ENCODE results near the gene ZC2HC1B. TPM values are rescaled to one million over a fixed set of nuclear protein-coding genes. Genes with fewer than 3 reads are reported as not detected.

The ZC2HC1B gene
- polyA plus RNA-seq, 1 of the 3 experiments (the other 2 are of a cell fraction), result not detected

DNA sequence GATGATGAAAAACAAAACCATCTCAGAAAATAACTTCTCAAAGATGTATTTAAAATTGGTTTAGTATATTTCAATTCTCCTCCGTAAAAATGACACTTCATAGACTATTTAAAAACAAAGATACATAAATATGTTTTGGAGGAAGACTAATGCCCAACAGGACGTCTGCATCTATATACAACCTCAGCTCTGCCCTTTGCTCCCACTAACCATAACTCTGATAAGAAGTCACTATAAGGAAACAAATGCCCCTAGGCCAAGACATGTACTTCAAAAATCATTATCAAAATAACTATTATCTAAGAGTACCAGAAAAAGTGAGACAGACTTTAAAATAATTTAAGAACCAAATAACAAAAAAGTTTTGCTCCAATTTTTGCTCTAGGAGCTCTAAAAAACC is 120.4 kb downstream of the ZC2HC1B start:
- Histone ChIP-seq H2AFZ (ENCODE audit: low read depth) (no peak overlapping the region), H3K79me2 (ENCODE audit: insufficient read depth) (no peaks in the 10 kb centered on the region), H3K36me3 (replicated peaks in 1 of 2; ENCODE audit: control insufficient read depth in 1 of 2, insufficient read depth in 2 of 2, low read length in 1 of 2) (no peaks in the 10 kb centered on the region), H4K20me1 (ENCODE audit: insufficient read depth) (no peaks in the 10 kb centered on the region), H3F3A (replicated peaks; ENCODE audit: insufficient read depth) (no peaks in the 10 kb centered on the region), H3K27me3 (ENCODE audit: insufficient read depth) (no peaks in the 10 kb centered on the region), H3K9me2 (no peaks in the 10 kb centered on the region), H3K27ac (ENCODE audit: low read depth in 2 of 2, low read length in 1 of 2) (no peak overlapping the region), H3K4me1 (ENCODE audit: control insufficient read depth in 1 of 2, insufficient read depth in 2 of 2, low read depth in 1 of 2, low read length in 1 of 2) (no peaks in the 10 kb centered on the region), H3K9me3 (no peaks in the 10 kb centered on the region), H3K4me3 (ENCODE audit: low read depth in 2 of 2, low read length in 1 of 2) (no peak overlapping the region), H3K4me2 (no peak overlapping the region), H3K9ac (no peak overlapping the region)
- no peak for DNase-seq
- ChIA-PET CTCF (interaction anchor here (0.9 kb wide), 1 partner anchor 409 kb away, joined by 6 read pairs; no protein-coding TSS in a partner anchor), POLR2A (no interaction called here)
- no peak for TF ChIP-seq EP300 (IDR thresholded peaks at IDR 0.05; ENCODE audit: borderline replicate concordance in 1 of 2, low read depth in 1 of 2, low read length in 1 of 2)
- no peak for TF ChIP-seq GABPA (IDR thresholded peaks at IDR 0.05; ENCODE audit: low read depth)
- no peak for TF ChIP-seq MEF2A (IDR thresholded peaks at IDR 0.05; ENCODE audit: borderline replicate concordance, low read depth)
- no peak for TF ChIP-seq FOXM1 (IDR thresholded peaks at IDR 0.05; ENCODE audit: low read depth)
- TF ChIP-seq RFX5 (IDR thresholded peaks at IDR 0.05; ENCODE audit: low read length), result no peak
- TF ChIP-seq JUND (IDR thresholded peaks at IDR 0.05), result no peak
- 34% methylated on average over 2 of the region's 2 CpGs for WGBS (ENCODE audit: low lambda C conversion rate)

GRCh38 chr6:143986463-143987065 is 122.3 kb downstream of the ZC2HC1B start:
- TF ChIP-seq FOXJ3 (CRISPR knock-in tag; IDR thresholded peaks at IDR 0.05) (no peak), RAD21 (IDR thresholded peaks at IDR 0.05; ENCODE audit: low read length) (no peak), SMC3 (IDR thresholded peaks at IDR 0.05; ENCODE audit: low read depth, low read length) (no peak), YY1 (IDR thresholded peaks at IDR 0.05; ENCODE audit: low read depth) (no peak)
- TF ChIP-seq, protein P1, sequence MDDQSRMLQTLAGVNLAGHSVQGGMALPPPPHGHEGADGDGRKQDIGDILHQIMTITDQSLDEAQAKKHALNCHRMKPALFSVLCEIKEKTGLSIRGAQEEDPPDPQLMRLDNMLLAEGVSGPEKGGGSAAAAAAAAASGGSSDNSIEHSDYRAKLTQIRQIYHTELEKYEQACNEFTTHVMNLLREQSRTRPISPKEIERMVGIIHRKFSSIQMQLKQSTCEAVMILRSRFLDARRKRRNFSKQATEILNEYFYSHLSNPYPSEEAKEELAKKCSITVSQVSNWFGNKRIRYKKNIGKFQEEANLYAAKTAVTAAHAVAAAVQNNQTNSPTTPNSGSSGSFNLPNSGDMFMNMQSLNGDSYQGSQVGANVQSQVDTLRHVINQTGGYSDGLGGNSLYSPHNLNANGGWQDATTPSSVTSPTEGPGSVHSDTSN (IDR thresholded peaks at IDR 0.05), result no peak
- Histone ChIP-seq H3K4me2 (no peak overlapping the region), H4K20me1 (ENCODE audit: insufficient read depth) (no peaks in the 10 kb centered on the region), H3K9me2 (no peaks in the 10 kb centered on the region), H3K27me3 (ENCODE audit: insufficient read depth) (no peaks in the 10 kb centered on the region), H3K79me2 (ENCODE audit: insufficient read depth) (no peaks in the 10 kb centered on the region), H3F3A (replicated peaks; ENCODE audit: insufficient read depth) (no peaks in the 10 kb centered on the region), H3K4me3 (ENCODE audit: low read depth in 2 of 2, low read length in 1 of 2) (no peak overlapping the region), H2AFZ (ENCODE audit: low read depth) (no peak overlapping the region), H3K36me3 (replicated peaks in 1 of 2; ENCODE audit: control insufficient read depth in 1 of 2, insufficient read depth in 2 of 2, low read length in 1 of 2) (no peaks in the 10 kb centered on the region), H3K9me3 (no peaks in the 10 kb centered on the region), H3K9ac (no peak overlapping the region), H3K4me1 (ENCODE audit: control insufficient read depth in 1 of 2, insufficient read depth in 2 of 2, low read depth in 1 of 2, low read length in 1 of 2) (no peaks in the 10 kb centered on the region), H3K27ac (ENCODE audit: low read depth in 2 of 2, low read length in 1 of 2) (no peak overlapping the region)
- no peak for DNase-seq
- CTCF ChIA-PET, result interaction anchor here (0.6 to 2.8 kb wide), 2 partner anchors 27 to 160 kb away, joined by 3 to 11 read pairs; no protein-coding TSS in a partner anchor
- WGBS (ENCODE audit: low lambda C conversion rate), result 56% methylated on average over 5 of the region's 5 CpGs
- POLR2A ChIA-PET, result no interaction called here

Small RNA genes within 50 kb of the gene (small RNA-seq; reads per million reads assigned to genes)
- 0 reads per million in 7 experiments for gene ZC2HC1B

Other genes starting within 250 kb of the ZC2HC1B start
- gene PHACTR2, start 186.5 kb upstream of the ZC2HC1B start, polyA plus RNA-seq (2012; rRNA removed), result 5.0 and 8.6 TPM in 2 replicates
- 19.4 and 20.6 TPM in 2 replicates for gene LTV1, start 21.1 kb upstream of the ZC2HC1B start, polyA plus RNA-seq (2012; rRNA removed)
- gene PLAGL1, start 143.8 kb downstream of the ZC2HC1B start, polyA plus RNA-seq (2012; rRNA removed), result 22.6 and 25.8 TPM in 2 replicates
- gene SF3B5, start 231.1 kb downstream of the ZC2HC1B start, polyA plus RNA-seq (2012; rRNA removed), result 281 and 316 TPM in 2 replicates